H54 (cell line): ENCODE results near the gene CCL27.

ENCODE experiments used
- DNase-seq: peaks from one replicate; pipeline ENCODE4 v3.0.0; 2011; ENCODE audit warnings: low spot score, mixed read lengths; ENCODE audit not compliant: insufficient read length
- FAIRE-seq: peaks from 3 replicates; lab custom pipeline; 2011; peaks lifted over from hg19 to GRCh38; lab: Jason Lieb, UNC
- POLR2A ChIP-seq: IDR thresholded peaks from 2 replicates; pipeline ENCODE4 v1.6.1; 2011; ENCODE audit warnings: low read depth, mild to moderate bottlenecking, low read length

CCL27 gene

DNA sequence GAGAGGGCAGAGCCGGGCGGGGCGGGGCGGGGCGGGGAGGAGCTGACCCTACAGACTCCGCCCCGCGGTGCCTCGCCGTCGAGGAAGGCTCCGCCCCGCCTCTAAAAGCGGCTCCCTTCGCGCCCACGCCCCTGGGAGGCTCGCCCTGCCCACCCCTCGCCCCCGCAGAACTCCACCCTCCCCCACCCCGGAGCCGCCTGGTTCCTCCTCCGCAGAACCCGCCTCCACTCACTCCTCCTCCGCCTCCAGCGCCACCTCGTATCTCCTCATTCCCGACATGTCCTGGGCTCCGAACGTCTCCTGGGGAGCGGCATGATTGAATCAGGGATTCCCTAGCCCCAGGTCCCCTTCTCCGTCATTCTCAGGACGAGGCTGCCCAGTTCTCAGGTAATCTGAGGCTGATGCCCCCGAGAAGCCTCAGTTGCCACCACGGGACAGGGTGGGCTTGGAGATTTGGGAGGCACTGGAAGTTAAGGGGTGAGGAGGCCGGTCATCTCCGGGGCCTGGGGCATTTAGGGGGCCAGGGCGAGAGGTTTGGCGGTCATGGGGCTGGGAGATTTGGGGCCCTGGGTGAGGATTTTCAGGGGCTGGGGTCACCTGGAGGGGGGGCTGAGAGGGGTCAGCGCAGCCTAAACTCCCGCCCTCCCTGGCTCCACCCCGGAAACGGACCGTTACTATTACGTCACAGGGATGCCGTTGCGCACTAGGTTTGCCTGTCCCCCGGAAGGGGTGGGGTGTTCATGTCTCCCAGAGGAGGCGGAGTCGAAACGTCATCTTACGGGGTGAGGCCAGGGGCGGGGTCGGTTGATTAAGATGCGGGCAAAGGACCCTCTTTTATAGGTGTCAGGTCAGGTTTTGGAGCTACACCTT is 3.2 kb upstream of the CCL27 start:
- TF ChIP-seq POLR2A: peak; percentile 74
- peak; percentile 77 for DNase-seq
- FAIRE-seq: peak; percentile 80

DNA sequence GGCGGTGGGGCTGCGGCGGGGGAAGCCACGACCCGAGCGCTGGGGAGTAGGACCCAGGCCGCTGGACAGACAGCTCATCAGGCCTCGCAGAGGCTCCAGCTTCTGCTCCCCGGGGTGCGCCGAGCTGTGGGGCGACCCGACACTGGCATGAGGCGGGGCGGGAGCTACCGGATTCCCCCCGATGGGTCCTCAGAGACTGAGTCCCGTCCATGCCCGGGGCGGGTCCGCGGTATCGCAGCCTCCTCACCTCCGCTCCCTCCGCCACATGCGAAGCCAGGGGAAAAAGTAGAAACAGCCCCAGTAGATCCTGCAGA is 2.6 kb upstream of the CCL27 start:
- TF ChIP-seq POLR2A: no peak
- no peak for FAIRE-seq

GRCh38 chr9:34664281-34665066 is 2.0 kb upstream of the CCL27 start:
- TF ChIP-seq POLR2A: no peak
- FAIRE-seq (no peak), DNase-seq (peak; percentile 45)

More for the DNA sequence above, 2.6 kb upstream of the CCL27 start:
- DNase-seq: no peak

- FAIRE-seq (no peak), DNase-seq (no peak)
- no peak for TF ChIP-seq POLR2A
Observed at GRCh38 chr9:34663303-34663605, 797 bp upstream of the CCL27 start.

DNA sequence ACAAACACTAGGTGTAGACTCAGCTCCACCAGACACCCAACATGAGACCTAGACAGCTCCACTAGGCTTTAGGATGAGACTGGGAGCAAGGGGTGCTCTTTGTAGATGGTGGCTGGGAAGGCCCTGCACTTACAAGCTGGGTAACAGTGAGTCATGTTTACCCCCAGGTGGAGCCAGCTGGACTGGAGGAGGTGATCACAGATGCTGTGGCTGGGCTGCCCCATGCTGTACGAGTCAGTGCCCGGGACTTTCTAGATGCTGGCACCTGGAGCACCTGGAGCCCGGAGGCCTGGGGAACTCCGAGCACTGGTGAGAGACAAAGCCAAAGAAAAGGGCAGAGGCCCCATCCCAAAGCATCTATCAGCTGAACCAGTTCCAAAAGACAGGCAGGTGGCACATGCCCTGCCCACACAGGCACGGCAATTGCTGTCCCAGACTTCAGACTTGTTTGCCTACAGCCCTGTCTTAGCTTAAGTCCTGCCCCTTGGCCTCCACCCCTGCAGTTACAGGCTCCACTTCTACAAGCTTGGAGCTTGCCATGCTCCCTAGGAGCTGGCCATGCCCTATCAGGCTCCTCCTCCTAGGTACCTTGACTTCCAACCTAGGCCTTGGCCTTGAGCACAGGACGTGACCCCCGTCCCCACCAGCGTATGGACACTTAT is 2.7 kb downstream of the CCL27 start:
- FAIRE-seq (no peak), DNase-seq (no peak)
- TF ChIP-seq POLR2A: no peak

GRCh38 chr9:34658461-34658860 is 4.0 kb downstream of the CCL27 start:
- TF ChIP-seq POLR2A: no peak
- DNase-seq: no peak
- FAIRE-seq: no peak

GRCh38 chr9:34656992-34657391 is 5.5 kb downstream of the CCL27 start:
- TF ChIP-seq POLR2A: no peak
- DNase-seq (no peak), FAIRE-seq (no peak)

- no peak for TF ChIP-seq POLR2A
- DNase-seq (no peak), FAIRE-seq (no peak)
Observed at GRCh38 chr9:34655394-34655793, 7.1 kb downstream of the CCL27 start.

- DNase-seq: no peak
- TF ChIP-seq POLR2A: no peak
- no peak for FAIRE-seq
Observed at GRCh38 chr9:34654323-34655051, 8.0 kb downstream of the CCL27 start.

DNA sequence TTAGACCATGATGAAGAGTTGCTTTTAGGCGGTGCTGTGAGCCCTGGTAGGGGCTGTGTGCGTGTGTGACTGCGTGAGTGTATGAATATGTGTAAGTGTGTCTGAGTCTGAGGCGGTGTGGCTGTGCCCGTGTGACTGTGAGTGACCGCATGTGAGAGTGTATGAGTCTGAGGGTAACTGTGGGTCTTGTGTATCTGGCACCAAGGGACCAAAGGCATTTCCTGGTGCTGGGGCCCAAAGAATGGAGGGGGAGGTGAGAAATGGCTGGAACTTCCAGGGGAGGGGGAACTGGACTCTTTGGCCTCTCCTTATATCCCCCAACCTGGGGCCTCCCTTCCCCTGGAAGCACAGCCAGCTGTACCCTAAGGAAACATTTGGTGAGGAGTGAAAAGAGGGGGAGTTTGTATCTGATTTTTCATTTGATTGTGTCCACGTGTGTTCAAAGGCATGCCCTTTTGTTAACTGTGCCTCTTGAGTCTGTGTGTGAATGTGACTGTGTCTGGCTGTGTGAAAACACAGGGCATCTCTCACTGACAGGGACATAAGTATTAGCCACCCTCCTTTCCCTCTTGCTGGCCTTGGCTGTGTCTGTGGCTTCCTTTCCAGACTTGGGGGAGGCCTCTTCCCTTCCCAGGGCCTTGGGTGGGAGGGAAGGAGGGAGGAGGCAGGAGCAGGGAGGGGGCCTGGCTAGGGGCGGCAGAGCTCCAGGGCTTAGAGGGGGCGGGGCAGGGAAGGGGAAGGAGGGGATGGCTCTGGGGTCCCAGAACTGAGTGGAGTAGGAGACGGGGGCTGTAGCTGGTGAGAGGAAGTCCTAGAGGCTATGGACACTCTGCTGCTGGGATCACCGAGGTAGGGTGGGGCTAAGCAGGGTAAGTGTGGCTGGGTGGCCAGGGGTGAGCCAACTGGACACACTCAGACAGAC is 9.0 kb downstream of the CCL27 start:
- DNase-seq: no peak
- TF ChIP-seq POLR2A: no peak
- FAIRE-seq: no peak

- FAIRE-seq (no peak), DNase-seq (no peak)
- no peak for TF ChIP-seq POLR2A
Observed at GRCh38 chr9:34652602-34653000, 9.9 kb downstream of the CCL27 start.

DNA sequence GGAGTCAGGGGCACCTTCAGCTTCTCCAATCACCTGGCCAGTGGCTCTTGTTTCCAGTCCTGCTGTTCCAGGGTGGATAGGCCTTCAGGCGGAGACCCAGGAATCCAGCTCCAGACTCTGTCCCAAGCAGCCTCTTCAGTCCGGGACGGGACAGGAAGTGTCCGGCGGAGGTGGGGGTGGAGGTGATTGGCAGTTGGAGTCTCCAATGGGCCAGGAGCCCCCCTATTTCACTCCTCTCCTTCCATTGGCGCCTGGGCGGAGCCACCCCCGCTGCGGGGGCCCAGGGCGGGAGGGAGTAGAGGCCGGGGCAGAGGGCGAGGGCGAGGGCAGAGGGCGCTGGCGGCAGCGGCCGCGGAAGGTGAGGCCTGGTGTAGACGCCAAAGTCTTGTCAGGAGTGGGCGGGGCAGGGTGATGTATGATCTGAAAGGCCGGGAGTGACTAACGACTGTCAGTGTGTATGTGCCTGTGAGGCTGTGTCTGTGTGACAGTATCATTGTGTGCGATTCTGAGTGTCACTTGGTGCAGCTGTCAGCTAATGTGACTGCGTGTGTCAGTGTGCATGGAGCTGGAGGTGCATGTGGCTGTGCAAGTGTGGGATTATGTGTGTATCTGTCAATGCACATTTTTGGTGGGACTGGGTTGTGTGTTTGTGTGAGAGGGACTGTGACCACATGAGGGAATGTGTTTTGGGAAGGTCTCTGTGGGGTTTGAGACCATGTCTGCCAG is 10.4 kb downstream of the CCL27 start, which contains the start of gene IL11RA:
TSS of gene IL11RA (plus strand) at position 310 of the 726 bp plus-strand sequence. CDS start 3,033 bp downstream, outside the sequence.
- TF ChIP-seq POLR2A: peak; percentile 28; the same call in 1 of the 2 replicates
- no peak for FAIRE-seq
- peak; percentile 67 for DNase-seq

DNA sequence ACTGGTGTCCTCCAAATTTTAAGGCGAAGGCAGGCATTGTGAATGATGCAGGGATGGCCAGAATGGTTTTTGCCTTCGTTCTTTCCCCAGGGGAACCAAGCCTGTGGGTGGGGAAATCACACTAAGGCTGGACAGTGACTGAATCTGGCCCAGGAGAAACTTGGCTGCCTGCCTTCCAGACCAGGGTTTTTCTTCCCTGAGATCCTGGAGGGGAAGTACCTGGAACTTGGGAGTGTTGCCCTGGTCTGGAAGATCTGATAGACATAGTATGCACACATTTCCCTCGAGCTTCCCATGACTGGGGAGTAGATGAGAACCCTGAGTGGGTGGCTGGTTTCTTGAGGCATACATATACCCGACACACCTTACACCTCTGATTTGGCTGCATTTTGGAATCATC is 11.1 kb downstream of the CCL27 start:
- no peak for DNase-seq
- TF ChIP-seq POLR2A: no peak
- FAIRE-seq: no peak
